HG03159 (cell line): ENCODE results near the gene PCDHGA3.
"Not testable (repeated sequence)": the region's sequence is repeated elsewhere in the genome, so short reads cannot be mapped to it uniquely, and the experiment has no call there.

Experiments
- ATAC-seq: cut with Tn5 transposase; IDR thresholded peaks from one replicate; pipeline ENCODE4 v1.9.1; 2021; ENCODE audit warnings: mild to moderate bottlenecking, moderate library complexity; ENCODE audit not compliant: unreplicated experiment

Gene PCDHGA3

GRCh38 chr5:141343242-141343952 lies at the start of gene PCDHGA3:
PCDHGA3 (plus strand) TSS chr5:141343829; CDS start chr5:141344034, 205 bp downstream.
- ATAC-seq = no peak

- ATAC-seq = no peak
Measured at GRCh38 chr5:141298376-141298775, 45.3 kb upstream of the PCDHGA3 start.

GRCh38 chr5:141303756-141304155 lies 39.9 kb upstream of the PCDHGA3 start, which contains the start of gene SLC25A2:
SLC25A2 (minus strand) TSS chr5:141304049; CDS start chr5:141303865, 184 bp downstream.
- no peak for ATAC-seq

- no peak for ATAC-seq
Measured at GRCh38 chr5:141306630-141307029, 37.0 kb upstream of the PCDHGA3 start.

- no peak for ATAC-seq
Measured at GRCh38 chr5:141313711-141314110, 29.9 kb upstream of the PCDHGA3 start.

- ATAC-seq = not testable (repeated sequence)
Measured at GRCh38 chr5:141316963-141317362, 26.7 kb upstream of the PCDHGA3 start.

- no peak for ATAC-seq
Measured at GRCh38 chr5:141319202-141319601, 24.4 kb upstream of the PCDHGA3 start.

GRCh38 chr5:141319699-141320098 lies 23.9 kb upstream of the PCDHGA3 start:
- ATAC-seq = no peak

GRCh38 chr5:141320225-141321169 lies 23.1 kb upstream of the PCDHGA3 start, which contains the start of gene TAF7:
TAF7 (minus strand) TSS chr5:141320784; CDS start chr5:141320044, 740 bp downstream.
- peak; percentile 91 for ATAC-seq

- no peak for ATAC-seq
Measured at GRCh38 chr5:141322261-141322660, 21.4 kb upstream of the PCDHGA3 start.

GRCh38 chr5:141326088-141326854 lies 17.4 kb upstream of the PCDHGA3 start:
- ATAC-seq = peak; percentile 62

GRCh38 chr5:141328231-141328630 lies 15.4 kb upstream of the PCDHGA3 start:
- ATAC-seq = no peak

GRCh38 chr5:141330299-141331080 lies 13.1 kb upstream of the PCDHGA3 start, which contains the start of gene PCDHGA1:
PCDHGA1 (plus strand) TSS chr5:141330514.
- peak; percentile 56 for ATAC-seq

- ATAC-seq = not testable (repeated sequence)
Measured at GRCh38 chr5:141332571-141332970, 11.1 kb upstream of the PCDHGA3 start.

GRCh38 chr5:141338538-141339306 lies 4.9 kb upstream of the PCDHGA3 start, which contains the start of gene PCDHGA2:
PCDHGA2 (plus strand) TSS chr5:141338760.
- ATAC-seq = no peak

- not testable (repeated sequence) for ATAC-seq
Measured at GRCh38 chr5:141340781-141341354, 2.8 kb upstream of the PCDHGA3 start.

GRCh38 chr5:141342773-141343172 lies 856 bp upstream of the PCDHGA3 start:
- no peak for ATAC-seq

GRCh38 chr5:141343953-141344463 lies 379 bp downstream of the PCDHGA3 start:
- no peak for ATAC-seq
